ENCODE measurements around the gene SLC25A41. TPM values are rescaled to one million over a fixed set of nuclear protein-coding genes. Genes with fewer than 3 reads are reported as not detected.

Gene SLC25A41
- not detected in 2 replicates for total RNA-seq (2014; rRNA removed; shearing (Covaris generic); ENCODE audit: low replicate concordance)

DNA sequence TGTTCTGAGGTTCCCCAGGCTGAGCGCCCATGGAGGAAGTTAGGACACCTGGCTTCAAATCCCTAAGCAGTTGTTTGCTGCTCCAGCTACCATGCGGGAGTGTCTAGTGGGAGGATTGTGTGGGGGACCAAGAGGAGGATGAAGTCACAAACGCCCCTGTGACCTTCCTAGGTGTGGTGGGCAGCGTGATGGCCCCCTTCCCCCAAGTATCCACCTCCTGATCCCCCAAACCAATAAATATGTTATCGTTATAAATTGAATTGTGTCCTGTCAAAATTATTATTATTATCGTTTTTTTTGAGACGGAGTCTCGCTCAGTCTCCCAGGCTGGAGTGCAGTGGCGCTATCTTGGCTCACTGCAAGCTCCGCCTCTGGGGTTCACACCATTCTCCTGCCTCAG lies at the start of gene SLC25A41:
TSS of gene SLC25A41 (minus strand) at position 101 of the 400 bp plus-strand sequence. CDS start at position 31, 70 bp downstream.
- Histone ChIP-seq H3K27me3 (no peaks in the 10 kb centered on the region), H3K9me3 (no peaks in the 10 kb centered on the region), H3K36me3 (no peaks in the 10 kb centered on the region), H3K4me3 (no peak within 1 kb of the TSS)
- no peak for DNase-seq

GRCh38 chr19:6483235-6483634 lies 49.7 kb upstream of the SLC25A41 start:
- no peak for DNase-seq
- no peaks in the 10 kb centered on the region for H3K36me3 ChIP-seq
- H3K9me3 ChIP-seq, result no peaks in the 10 kb centered on the region
- H3K27me3 ChIP-seq, result no peaks in the 10 kb centered on the region
- no peak overlapping the region for H3K4me3 ChIP-seq

DNA sequence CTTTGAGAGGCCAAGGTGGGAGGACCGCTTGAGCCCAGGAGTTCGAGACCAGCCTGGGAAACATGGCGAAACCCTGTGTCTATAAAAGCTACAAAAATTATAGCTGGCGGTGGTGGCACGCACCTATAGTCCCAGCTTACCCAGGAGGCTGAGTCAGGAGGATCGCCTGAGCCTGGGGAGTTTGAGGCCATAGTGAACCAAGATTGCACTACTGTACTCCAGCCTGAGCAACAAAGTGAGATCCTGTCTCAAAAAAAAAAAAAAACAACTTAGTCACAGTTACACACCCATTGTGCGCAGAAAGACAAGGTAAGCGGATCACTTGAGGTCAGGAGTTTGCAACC lies 48.8 kb upstream of the SLC25A41 start:
- no peaks in the 10 kb centered on the region for H3K9me3 ChIP-seq
- no peaks in the 10 kb centered on the region for H3K36me3 ChIP-seq
- H3K4me3 ChIP-seq, result no peak overlapping the region
- no peaks in the 10 kb centered on the region for H3K27me3 ChIP-seq
- DNase-seq, result no peak

- H3K4me3 ChIP-seq, result no peak within 1 kb of the TSS
- no peaks in the 10 kb centered on the region for H3K27me3 ChIP-seq
- no peak for DNase-seq
- H3K9me3 ChIP-seq, result no peaks in the 10 kb centered on the region
- no peaks in the 10 kb centered on the region for H3K36me3 ChIP-seq
Measured at GRCh38 chr19:6481541-6482342, 48.2 kb upstream of the SLC25A41 start, which contains the start of gene DENND1C. DENND1C (minus strand) TSS chr19:6481787; CDS start chr19:6481695, 92 bp downstream.

- Histone ChIP-seq H3K4me3 (no peak overlapping the region), H3K27me3 (no peaks in the 10 kb centered on the region), H3K9me3 (no peaks in the 10 kb centered on the region), H3K36me3 (no peaks in the 10 kb centered on the region)
- DNase-seq, result no peak
Measured at GRCh38 chr19:6480848-6481415, 47.4 kb upstream of the SLC25A41 start.

DNA sequence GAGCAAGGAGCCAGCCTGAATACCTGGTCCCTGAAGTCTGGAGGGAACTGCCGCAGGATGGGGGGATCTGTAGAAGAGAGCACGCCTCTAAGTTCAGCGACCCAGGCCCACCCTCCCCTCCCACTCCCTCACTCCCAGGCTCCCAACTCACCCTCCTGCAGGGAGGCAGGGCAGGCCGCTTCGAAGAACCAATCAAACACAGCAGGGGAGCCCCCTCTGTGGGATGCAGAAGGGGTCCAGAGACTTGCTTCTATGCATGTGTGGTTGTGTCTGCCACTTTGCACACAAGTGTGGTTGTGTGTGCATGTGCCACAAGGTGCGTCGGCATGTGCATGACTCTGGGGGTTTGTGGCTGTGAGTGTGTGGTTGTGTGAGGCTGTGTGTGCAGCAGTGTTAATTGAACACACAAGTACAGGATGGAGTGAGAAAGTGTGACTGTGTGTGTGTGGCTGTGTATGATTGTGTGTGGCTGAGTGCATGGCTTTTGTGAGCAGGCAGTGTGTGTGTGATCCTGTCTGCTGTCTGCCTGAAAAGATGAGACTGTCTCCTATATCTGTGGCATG lies 46.4 kb upstream of the SLC25A41 start:
- Histone ChIP-seq H3K9me3 (no peaks in the 10 kb centered on the region), H3K27me3 (no peaks in the 10 kb centered on the region), H3K4me3 (no peak overlapping the region), H3K36me3 (no peaks in the 10 kb centered on the region)
- no peak for DNase-seq

- H3K4me3 ChIP-seq, result no peak overlapping the region
- H3K36me3 ChIP-seq, result no peaks in the 10 kb centered on the region
- H3K27me3 ChIP-seq, result no peaks in the 10 kb centered on the region
- no peaks in the 10 kb centered on the region for H3K9me3 ChIP-seq
- DNase-seq, result no peak
Measured at GRCh38 chr19:6478815-6479214, 45.3 kb upstream of the SLC25A41 start.

DNA sequence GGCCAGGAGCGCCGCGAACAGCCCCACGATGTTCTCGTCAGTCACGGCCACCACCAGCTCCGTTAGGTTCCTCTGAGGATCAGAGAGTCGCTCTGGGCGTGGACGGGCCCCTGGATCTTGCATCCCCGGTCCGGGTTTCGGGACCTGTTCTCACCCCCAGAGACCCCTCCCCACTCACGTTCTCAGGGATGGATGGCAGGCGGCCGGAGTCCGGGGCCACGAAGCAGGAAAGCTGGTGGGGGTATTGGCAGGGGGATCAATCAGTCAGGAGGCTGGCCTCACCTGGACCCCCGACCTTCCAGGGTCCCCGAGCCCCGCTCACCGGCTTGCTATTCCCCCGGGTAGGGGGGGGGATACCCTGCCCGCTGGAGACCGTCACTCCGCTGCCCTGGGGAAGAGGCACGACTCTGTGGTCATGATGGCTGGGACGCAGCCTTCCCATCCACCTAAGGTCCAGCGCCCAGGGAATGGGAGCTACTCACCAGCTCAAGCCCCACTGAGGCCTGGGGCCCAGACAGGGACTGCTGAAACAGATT lies 43.4 kb upstream of the SLC25A41 start:
- H3K27me3 ChIP-seq, result no peaks in the 10 kb centered on the region
- no peaks in the 10 kb centered on the region for H3K36me3 ChIP-seq
- DNase-seq, result no peak
- no peak overlapping the region for H3K4me3 ChIP-seq
- no peaks in the 10 kb centered on the region for H3K9me3 ChIP-seq

GRCh38 chr19:6476155-6476895 lies 42.8 kb upstream of the SLC25A41 start:
- no peaks in the 10 kb centered on the region for H3K36me3 ChIP-seq
- no peaks in the 10 kb centered on the region for H3K27me3 ChIP-seq
- H3K4me3 ChIP-seq, result no peak overlapping the region
- peak; percentile 41 for DNase-seq
- no peaks in the 10 kb centered on the region for H3K9me3 ChIP-seq

- Histone ChIP-seq H3K36me3 (no peaks in the 10 kb centered on the region), H3K4me3 (no peak overlapping the region), H3K27me3 (no peaks in the 10 kb centered on the region), H3K9me3 (no peaks in the 10 kb centered on the region)
- no peak for DNase-seq
Measured at GRCh38 chr19:6475321-6476108, 42.0 kb upstream of the SLC25A41 start.

DNA sequence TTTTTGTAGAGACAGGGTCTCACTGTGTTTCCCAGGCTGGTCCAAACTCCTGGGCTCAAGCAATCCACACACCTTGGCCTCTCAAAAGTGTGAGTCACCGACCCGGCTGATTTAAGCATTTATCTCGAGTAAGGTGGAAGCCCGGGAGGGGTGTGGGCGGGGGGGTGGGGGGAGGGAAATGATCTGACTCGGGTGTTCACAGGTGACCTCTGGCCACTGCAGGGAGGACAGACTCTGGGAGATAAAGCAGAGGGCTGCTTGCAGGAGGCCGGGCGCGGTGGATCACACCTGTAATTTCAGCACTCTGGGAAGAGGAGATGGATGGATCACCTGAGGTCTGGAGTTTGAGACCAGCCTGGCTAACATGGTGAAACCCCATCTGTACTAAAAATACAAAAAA lies 40.1 kb upstream of the SLC25A41 start:
- no peak for DNase-seq
- H3K36me3 ChIP-seq, result no peaks in the 10 kb centered on the region
- no peaks in the 10 kb centered on the region for H3K9me3 ChIP-seq
- H3K4me3 ChIP-seq, result no peak overlapping the region
- H3K27me3 ChIP-seq, result no peaks in the 10 kb centered on the region

- DNase-seq, result no peak
- no peaks in the 10 kb centered on the region for H3K27me3 ChIP-seq
- H3K36me3 ChIP-seq, result no peaks in the 10 kb centered on the region
- no peaks in the 10 kb centered on the region for H3K9me3 ChIP-seq
- no peak overlapping the region for H3K4me3 ChIP-seq
Measured at GRCh38 chr19:6472713-6473112, 39.1 kb upstream of the SLC25A41 start.

DNA sequence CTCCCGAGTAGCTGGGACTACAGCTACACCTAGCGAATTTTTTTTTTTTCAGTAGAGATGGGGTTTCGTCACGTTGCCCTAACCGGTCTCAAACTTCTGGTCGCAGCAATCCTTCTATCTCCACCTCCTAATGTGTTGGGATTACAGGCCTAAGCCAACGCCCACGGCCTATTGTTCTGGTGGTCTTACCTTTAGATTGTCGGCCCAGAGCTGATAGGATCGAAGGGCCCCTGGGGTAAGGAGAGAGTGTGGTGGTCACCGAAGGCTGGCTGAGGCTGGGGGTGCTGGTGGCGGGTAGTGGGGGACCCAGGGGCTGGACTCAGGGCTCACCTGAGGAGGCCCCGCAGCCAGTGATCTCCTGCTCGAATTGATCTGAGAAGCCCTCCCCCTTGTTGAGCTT lies 37.5 kb upstream of the SLC25A41 start:
- Histone ChIP-seq H3K27me3 (no peaks in the 10 kb centered on the region), H3K36me3 (no peaks in the 10 kb centered on the region), H3K4me3 (no peak overlapping the region), H3K9me3 (no peaks in the 10 kb centered on the region)
- no peak for DNase-seq

GRCh38 chr19:6470173-6470572 lies 36.6 kb upstream of the SLC25A41 start:
- no peaks in the 10 kb centered on the region for H3K9me3 ChIP-seq
- no peaks in the 10 kb centered on the region for H3K36me3 ChIP-seq
- DNase-seq, result no peak
- no peaks in the 10 kb centered on the region for H3K27me3 ChIP-seq
- H3K4me3 ChIP-seq, result no peak overlapping the region

- Histone ChIP-seq H3K36me3 (no peaks in the 10 kb centered on the region), H3K4me3 (no peak overlapping the region), H3K27me3 (no peaks in the 10 kb centered on the region), H3K9me3 (no peaks in the 10 kb centered on the region)
- no peak for DNase-seq
Measured at GRCh38 chr19:6467384-6467783, 33.8 kb upstream of the SLC25A41 start.

GRCh38 chr19:6466526-6467248 lies 33.1 kb upstream of the SLC25A41 start:
- no peak overlapping the region for H3K4me3 ChIP-seq
- no peaks in the 10 kb centered on the region for H3K27me3 ChIP-seq
- no peaks in the 10 kb centered on the region for H3K36me3 ChIP-seq
- no peaks in the 10 kb centered on the region for H3K9me3 ChIP-seq
- no peak for DNase-seq
